ENCODE results near the gene AAK1.

Gene AAK1

GRCh38 chr2:69604026-69604678 is 39.4 kb downstream of the AAK1 start:
- TF ChIP-seq, protein P1, sequence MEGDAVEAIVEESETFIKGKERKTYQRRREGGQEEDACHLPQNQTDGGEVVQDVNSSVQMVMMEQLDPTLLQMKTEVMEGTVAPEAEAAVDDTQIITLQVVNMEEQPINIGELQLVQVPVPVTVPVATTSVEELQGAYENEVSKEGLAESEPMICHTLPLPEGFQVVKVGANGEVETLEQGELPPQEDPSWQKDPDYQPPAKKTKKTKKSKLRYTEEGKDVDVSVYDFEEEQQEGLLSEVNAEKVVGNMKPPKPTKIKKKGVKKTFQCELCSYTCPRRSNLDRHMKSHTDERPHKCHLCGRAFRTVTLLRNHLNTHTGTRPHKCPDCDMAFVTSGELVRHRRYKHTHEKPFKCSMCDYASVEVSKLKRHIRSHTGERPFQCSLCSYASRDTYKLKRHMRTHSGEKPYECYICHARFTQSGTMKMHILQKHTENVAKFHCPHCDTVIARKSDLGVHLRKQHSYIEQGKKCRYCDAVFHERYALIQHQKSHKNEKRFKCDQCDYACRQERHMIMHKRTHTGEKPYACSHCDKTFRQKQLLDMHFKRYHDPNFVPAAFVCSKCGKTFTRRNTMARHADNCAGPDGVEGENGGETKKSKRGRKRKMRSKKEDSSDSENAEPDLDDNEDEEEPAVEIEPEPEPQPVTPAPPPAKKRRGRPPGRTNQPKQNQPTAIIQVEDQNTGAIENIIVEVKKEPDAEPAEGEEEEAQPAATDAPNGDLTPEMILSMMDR (conservative IDR thresholded peaks at IDR 0.05) = no peak

GRCh38 chr2:69603146-69603743 is 40.3 kb downstream of the AAK1 start:
- no peak overlapping the region for H3K27ac ChIP-seq

More at GRCh38 chr2:69604026-69604678, 39.4 kb downstream of the AAK1 start:
- H3K27ac ChIP-seq = no peak overlapping the region

GRCh38 chr2:69601179-69601612 is 42.3 kb downstream of the AAK1 start:
- TF ChIP-seq, protein P1 (conservative IDR thresholded peaks at IDR 0.05) = no peak
- no peak overlapping the region for H3K27ac ChIP-seq

More at GRCh38 chr2:69603146-69603743, 40.3 kb downstream of the AAK1 start:
- TF ChIP-seq, protein P1 (conservative IDR thresholded peaks at IDR 0.05) = no peak

DNA sequence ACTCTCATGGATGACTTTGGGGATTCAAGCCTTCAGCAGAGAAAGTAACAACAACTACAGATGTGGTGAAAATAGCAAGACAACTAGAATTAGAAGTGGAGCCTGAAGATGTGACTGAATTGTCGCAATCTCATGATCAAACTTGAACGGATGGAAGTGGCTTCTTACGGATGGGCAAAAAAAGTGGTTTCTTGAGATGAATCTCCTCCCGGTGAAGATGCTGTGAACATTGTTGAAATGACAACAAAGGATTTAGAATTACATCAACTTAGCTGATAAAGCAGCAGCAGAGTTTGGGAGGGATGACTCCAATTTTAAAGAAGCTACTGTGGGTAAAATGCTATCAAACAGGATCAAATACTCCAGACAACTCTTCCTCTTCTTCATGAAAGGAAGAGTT is 43.1 kb downstream of the AAK1 start:
- TF ChIP-seq, protein P1 (conservative IDR thresholded peaks at IDR 0.05) = no peak
- no peak overlapping the region for H3K27ac ChIP-seq

- TF ChIP-seq, protein P1 (conservative IDR thresholded peaks at IDR 0.05) = no peak
- H3K27ac ChIP-seq = no peak overlapping the region
Observed at GRCh38 chr2:69597843-69598610, 45.5 kb downstream of the AAK1 start.

DNA sequence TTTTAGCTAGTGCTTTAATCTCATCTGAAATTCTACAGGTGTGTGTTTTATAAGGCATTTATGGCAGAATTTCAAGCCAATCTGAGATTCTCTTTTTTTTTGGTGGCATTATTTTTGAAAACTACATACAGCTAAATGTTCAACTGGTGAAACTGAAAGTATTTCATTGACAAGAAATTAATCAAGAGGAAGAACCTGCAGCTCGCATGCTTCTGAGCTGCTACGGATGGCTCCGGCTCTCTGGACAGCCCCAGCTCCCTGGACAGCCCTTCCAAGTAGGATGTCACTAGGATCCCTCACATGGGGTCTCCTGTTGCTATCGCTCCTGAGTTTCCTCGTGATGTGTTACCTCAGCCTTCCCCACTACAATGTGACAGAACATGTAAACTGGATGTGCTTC is 46.4 kb downstream of the AAK1 start:
- TF ChIP-seq, protein P1 (conservative IDR thresholded peaks at IDR 0.05) = no peak

DNA sequence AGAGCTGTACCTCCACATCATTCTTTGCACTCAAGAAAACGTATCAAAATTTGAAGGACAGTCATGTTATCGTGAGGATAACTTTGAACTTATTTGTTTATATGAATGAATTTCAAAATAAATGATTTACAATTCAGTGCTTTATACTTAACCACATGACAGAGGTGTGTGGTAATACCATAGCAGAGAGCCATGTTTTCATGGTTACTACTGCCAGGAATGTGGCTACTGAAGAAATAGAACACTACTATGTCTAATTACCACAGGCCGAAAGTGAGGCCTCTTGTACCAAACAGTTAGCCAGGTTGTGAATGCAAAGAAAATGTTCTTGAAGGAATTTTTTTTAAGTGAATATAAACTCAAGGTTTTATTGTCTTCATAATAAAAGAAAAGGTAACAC is 49.2 kb downstream of the AAK1 start:
- H3K27ac ChIP-seq = no peak overlapping the region
- TF ChIP-seq, protein P1 (conservative IDR thresholded peaks at IDR 0.05) = no peak

More for the DNA sequence above, 46.4 kb downstream of the AAK1 start:
- H3K27ac ChIP-seq = no peak overlapping the region

Measured in VCaP (cell line).